DOHH2 (cell line): ENCODE data around the gene TAS1R2.

ENCODE experiments used
- H3F3A ChIP-seq: fragments of 200-600 bp; sonication (generic), shearing (Covaris generic); 2 replicates; pipeline ENCODE4 v1.6.0; 2016; ENCODE audit warnings: antibody characterized with exemption, mild to moderate bottlenecking; ENCODE audit not compliant: control insufficient read depth, insufficient read depth
- H3K27ac ChIP-seq: fragments of 200-600 bp; sonication (generic); 2 replicates; pipeline ENCODE4 v1.5.1; 2014; ENCODE audit warnings: low read depth, mild to moderate bottlenecking, low read length, moderate library complexity
- H3K27me3 ChIP-seq: fragments of 200-600 bp; sonication (generic); 2 replicates; pipeline ENCODE4 v1.6.1; 2014; ENCODE audit warnings: mild to moderate bottlenecking, low read length, mixed read lengths; ENCODE audit not compliant: control insufficient read depth
- H3K36me3 ChIP-seq: fragments of 200-600 bp; sonication (generic); 2 replicates; pipeline ENCODE4 v1.6.1; 2014; ENCODE audit warnings: mild to moderate bottlenecking, low read length, moderate library complexity, mixed read lengths; ENCODE audit not compliant: control insufficient read depth
- H3K4me1 ChIP-seq: fragments of 200-600 bp; sonication (generic); 2 replicates; pipeline ENCODE4 v1.6.1; 2014; ENCODE audit warnings: mild to moderate bottlenecking, low read length, mixed read lengths; ENCODE audit not compliant: control insufficient read depth
- H3K4me2 ChIP-seq: fragments of 200-600 bp; sonication (generic); 2 replicates; pipeline ENCODE4 v1.6.0; 2014; ENCODE audit warnings: mild to moderate bottlenecking, low read length, moderate library complexity
- H3K4me3 ChIP-seq: fragments of 200-600 bp; sonication (generic); 2 replicates; pipeline ENCODE4 v1.5.1; 2014; ENCODE audit warnings: mild to moderate bottlenecking, low read length, mixed read lengths
- H3K79me2 ChIP-seq: fragments of 200-600 bp; sonication (generic); 2 replicates; pipeline ENCODE4 v1.6.1; 2014; ENCODE audit warnings: mild to moderate bottlenecking, low read length, mixed read lengths; ENCODE audit not compliant: control insufficient read depth
- H3K9me2 ChIP-seq: fragments of 200-600 bp; sonication (generic); replicated peaks from 2 replicates; pipeline ENCODE4 v1.6.1; 2014; ENCODE audit warnings: mild to moderate bottlenecking, low read length, mixed read lengths; ENCODE audit not compliant: control insufficient read depth
- H3K9me3 ChIP-seq: fragments of 200-600 bp; sonication (generic); 2 replicates; pipeline ENCODE4 v1.6.1; 2014; ENCODE audit warnings: antibody characterized with exemption, low read length, mixed read lengths; ENCODE audit not compliant: control insufficient read depth, insufficient read depth
- H4K20me1 ChIP-seq: fragments of 200-600 bp; sonication (generic); 2 replicates; pipeline ENCODE4 v1.6.0; 2014; ENCODE audit warnings: low read depth, mild to moderate bottlenecking, antibody characterized with exemption, low read length, moderate library complexity; ENCODE audit not compliant: control insufficient read depth, insufficient read depth
- EZH2phosphoT487 ChIP-seq: fragments of 200-600 bp; sonication (generic); IDR thresholded peaks from 2 replicates; pipeline ENCODE4 v1.6.1; 2017; ENCODE audit warnings: borderline replicate concordance, mild to moderate bottlenecking, antibody characterized with exemption, low read length, moderate library complexity, mixed read lengths
- TF ChIP-seq, protein P1 (sequence below): fragments of 200-600 bp; sonication (generic); IDR thresholded peaks from one replicate; pipeline ENCODE4 v1.5.1; 2014; ENCODE audit warnings: antibody characterized with exemption, mild to moderate bottlenecking, low read depth, low read length; ENCODE audit not compliant: poor library complexity, severe bottlenecking

Gene TAS1R2

DNA sequence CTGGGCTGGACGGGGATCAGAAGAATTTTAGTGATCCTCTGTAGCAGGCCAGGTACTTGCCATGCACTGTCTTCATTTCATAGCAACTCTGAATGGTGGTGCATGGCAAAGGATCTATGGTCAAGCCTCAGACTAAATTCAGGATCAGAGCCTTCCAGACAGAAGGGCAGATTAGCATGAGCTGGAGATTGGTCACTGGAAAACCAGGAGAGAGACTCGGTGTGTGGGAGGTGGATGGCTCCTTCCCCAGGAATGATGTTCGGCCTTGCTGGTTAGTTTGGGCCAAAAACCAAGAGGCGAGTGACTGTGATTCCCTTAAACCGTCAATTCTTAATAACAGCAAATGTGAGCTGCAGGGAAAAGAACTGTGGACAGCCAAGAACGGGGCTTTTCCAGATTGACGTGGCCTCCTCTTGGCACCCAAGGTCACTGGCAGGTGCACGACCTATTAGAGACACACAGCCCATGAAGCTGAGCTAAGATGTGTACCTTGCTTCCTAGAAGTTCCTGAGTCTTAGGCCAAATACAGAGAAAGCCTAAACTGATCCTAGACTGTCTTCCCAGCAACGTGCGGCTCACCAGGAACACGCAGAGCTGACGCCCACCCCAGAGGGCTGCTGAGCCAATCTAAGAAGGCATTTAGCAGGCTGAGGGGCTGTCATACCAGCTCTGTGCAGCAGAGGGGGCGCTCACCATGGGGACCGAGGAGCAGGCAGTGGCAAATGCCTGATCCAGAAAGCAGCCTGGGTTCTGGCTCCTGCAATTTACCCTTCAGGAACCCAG lies 24.4 kb upstream of the TAS1R2 start:
- no peaks in the 10 kb centered on the region for H3K27me3 ChIP-seq
- no peak overlapping the region for H3K4me2 ChIP-seq
- H3K36me3 ChIP-seq, result no peaks in the 10 kb centered on the region
- no peaks in the 10 kb centered on the region for H3F3A ChIP-seq
- TF ChIP-seq, protein P1, sequence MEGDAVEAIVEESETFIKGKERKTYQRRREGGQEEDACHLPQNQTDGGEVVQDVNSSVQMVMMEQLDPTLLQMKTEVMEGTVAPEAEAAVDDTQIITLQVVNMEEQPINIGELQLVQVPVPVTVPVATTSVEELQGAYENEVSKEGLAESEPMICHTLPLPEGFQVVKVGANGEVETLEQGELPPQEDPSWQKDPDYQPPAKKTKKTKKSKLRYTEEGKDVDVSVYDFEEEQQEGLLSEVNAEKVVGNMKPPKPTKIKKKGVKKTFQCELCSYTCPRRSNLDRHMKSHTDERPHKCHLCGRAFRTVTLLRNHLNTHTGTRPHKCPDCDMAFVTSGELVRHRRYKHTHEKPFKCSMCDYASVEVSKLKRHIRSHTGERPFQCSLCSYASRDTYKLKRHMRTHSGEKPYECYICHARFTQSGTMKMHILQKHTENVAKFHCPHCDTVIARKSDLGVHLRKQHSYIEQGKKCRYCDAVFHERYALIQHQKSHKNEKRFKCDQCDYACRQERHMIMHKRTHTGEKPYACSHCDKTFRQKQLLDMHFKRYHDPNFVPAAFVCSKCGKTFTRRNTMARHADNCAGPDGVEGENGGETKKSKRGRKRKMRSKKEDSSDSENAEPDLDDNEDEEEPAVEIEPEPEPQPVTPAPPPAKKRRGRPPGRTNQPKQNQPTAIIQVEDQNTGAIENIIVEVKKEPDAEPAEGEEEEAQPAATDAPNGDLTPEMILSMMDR, result peak; percentile 87
- no peak for TF ChIP-seq EZH2phosphoT487
- H3K9me3 ChIP-seq, result no peaks in the 10 kb centered on the region
- H3K4me3 ChIP-seq, result no peak overlapping the region
- H3K79me2 ChIP-seq, result no peaks in the 10 kb centered on the region
- no peaks in the 10 kb centered on the region for H3K9me2 ChIP-seq
- H3K27ac ChIP-seq, result no peak overlapping the region
- H4K20me1 ChIP-seq, result no peaks in the 10 kb centered on the region; the same call in 1 of the 2 replicates
- H3K4me1 ChIP-seq, result no peaks in the 10 kb centered on the region

- Histone ChIP-seq H3K4me1 (no peaks in the 10 kb centered on the region), H3K9me3 (no peaks in the 10 kb centered on the region), H4K20me1 (no peaks in the 10 kb centered on the region; the same call in 1 of the 2 replicates), H3F3A (no peaks in the 10 kb centered on the region), H3K36me3 (no peaks in the 10 kb centered on the region), H3K27ac (no peak overlapping the region), H3K4me2 (no peak overlapping the region), H3K9me2 (no peaks in the 10 kb centered on the region), H3K4me3 (no peak overlapping the region), H3K27me3 (no peaks in the 10 kb centered on the region), H3K79me2 (no peaks in the 10 kb centered on the region)
- no peak for TF ChIP-seq EZH2phosphoT487
- TF ChIP-seq, protein P1, result no peak
Measured at GRCh38 chr1:18883079-18883478, 23.6 kb upstream of the TAS1R2 start.

DNA sequence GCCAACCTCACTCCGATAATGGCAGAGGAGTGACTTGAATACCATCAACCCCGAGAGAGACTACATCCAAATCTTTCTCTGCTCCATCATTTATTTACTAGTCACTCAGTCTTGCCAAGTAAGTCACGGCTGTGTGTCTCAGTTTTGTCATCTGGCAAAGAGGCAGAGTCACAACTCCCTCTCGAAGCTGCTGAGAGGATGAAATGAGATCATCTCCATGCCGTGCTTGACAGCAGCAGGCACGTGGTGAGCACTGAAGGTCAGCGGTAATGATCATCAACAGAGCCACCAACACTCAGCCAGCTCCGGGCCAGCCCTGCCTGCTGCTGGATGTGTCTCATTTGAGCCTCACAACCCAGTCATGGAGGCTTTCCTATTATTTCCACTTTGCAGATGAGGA lies 23.0 kb upstream of the TAS1R2 start:
- Histone ChIP-seq H3K27me3 (no peaks in the 10 kb centered on the region), H3K9me2 (no peaks in the 10 kb centered on the region), H4K20me1 (no peaks in the 10 kb centered on the region; the same call in 1 of the 2 replicates), H3K79me2 (no peaks in the 10 kb centered on the region), H3K36me3 (no peaks in the 10 kb centered on the region), H3K9me3 (no peaks in the 10 kb centered on the region), H3K4me2 (no peak overlapping the region), H3K4me1 (no peaks in the 10 kb centered on the region), H3K27ac (no peak overlapping the region), H3K4me3 (no peak overlapping the region), H3F3A (no peaks in the 10 kb centered on the region)
- TF ChIP-seq EZH2phosphoT487, result no peak
- TF ChIP-seq, protein P1, result no peak
